Activated naive CD8-positive, alpha-beta T cell treated with anti-CD3 and anti-CD28 coated beads for 36 hours (primary cell): ENCODE measurements around the gene PRR33. TPM values are rescaled to one million over a fixed set of nuclear protein-coding genes. Genes with fewer than 3 reads are reported as not detected.

Experiments
- DNase-seq: peaks from one replicate; pipeline ENCODE4 v3.0.0; 2021
- H3K27ac Mint-ChIP-seq: one replicate; pipeline ENCODE4 v1.8.0; 2022; ENCODE audit warnings: mild to moderate bottlenecking, moderate library complexity, mixed read lengths
- H3K27me3 Mint-ChIP-seq: one replicate; pipeline ENCODE4 v1.8.0; 2022; ENCODE audit warnings: mild to moderate bottlenecking, mixed read lengths
- H3K36me3 Mint-ChIP-seq: one replicate; pipeline ENCODE4 v1.8.0; 2021; ENCODE audit warnings: mild to moderate bottlenecking, mixed read lengths
- H3K4me1 Mint-ChIP-seq: one replicate; pipeline ENCODE4 v1.8.0; 2021; ENCODE audit warnings: mixed read lengths
- H3K4me3 Mint-ChIP-seq: one replicate; pipeline ENCODE4 v1.8.0; 2022; ENCODE audit warnings: mild to moderate bottlenecking, moderate library complexity, mixed read lengths
- H3K9me3 Mint-ChIP-seq: one replicate; pipeline ENCODE4 v1.8.0; 2022; ENCODE audit warnings: mixed read lengths
- total RNA-seq, 2 experiments: library from RNA; stranded (reverse); gene quantifications; one replicate each; pipeline ENCODE4 v1.2.3, GENCODE V29; 2021

The PRR33 gene
- total RNA-seq, 2 experiments from 2014 or later = 0.20 to 0.31 TPM

DNA sequence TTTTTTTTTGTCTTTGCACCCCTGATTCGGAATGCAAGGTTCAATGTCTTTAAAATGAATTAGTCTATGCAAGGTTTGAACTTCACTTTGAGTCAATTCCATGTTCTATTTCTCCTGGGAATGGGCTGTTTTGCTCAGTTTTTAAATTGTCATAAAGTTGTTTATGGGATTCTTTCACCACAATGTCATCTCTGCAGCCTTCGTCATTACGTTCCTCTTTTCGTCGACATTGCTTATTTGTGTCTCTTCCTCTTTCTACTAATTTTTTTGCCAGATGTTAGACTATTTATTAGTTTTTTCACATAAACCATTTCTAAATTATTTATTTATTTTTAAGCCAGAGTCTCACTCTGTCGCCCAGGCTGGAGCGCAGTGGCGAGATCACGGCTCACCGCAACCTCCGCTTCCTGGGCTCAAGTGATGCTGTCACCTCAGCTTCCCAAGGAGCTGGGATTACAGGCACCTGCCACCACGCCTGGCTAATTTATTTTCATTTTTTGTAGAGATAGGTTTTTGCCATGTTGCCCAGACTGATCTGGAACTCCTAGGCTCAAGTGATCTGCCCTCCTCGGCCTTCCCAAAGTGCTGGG lies 20.7 kb upstream of the PRR33 start:
- Mint-ChIP-seq H3K4me3 (no peak overlapping the region), H3K27ac (no peak overlapping the region), H3K4me1 (peaks cover 7% of the 10 kb centered on the region), H3K36me3 (peaks cover 2% of the 10 kb centered on the region), H3K27me3 (no peaks in the 10 kb centered on the region), H3K9me3 (peaks cover 2% of the 10 kb centered on the region)
- no peak for DNase-seq

GRCh38 chr11:1909524-1909923 lies 17.8 kb upstream of the PRR33 start:
- H3K36me3 Mint-ChIP-seq = no peaks in the 10 kb centered on the region
- H3K9me3 Mint-ChIP-seq = no peaks in the 10 kb centered on the region
- no peaks in the 10 kb centered on the region for H3K4me1 Mint-ChIP-seq
- no peaks in the 10 kb centered on the region for H3K27me3 Mint-ChIP-seq
- no peak overlapping the region for H3K4me3 Mint-ChIP-seq
- DNase-seq = no peak
- H3K27ac Mint-ChIP-seq = no peak overlapping the region

DNA sequence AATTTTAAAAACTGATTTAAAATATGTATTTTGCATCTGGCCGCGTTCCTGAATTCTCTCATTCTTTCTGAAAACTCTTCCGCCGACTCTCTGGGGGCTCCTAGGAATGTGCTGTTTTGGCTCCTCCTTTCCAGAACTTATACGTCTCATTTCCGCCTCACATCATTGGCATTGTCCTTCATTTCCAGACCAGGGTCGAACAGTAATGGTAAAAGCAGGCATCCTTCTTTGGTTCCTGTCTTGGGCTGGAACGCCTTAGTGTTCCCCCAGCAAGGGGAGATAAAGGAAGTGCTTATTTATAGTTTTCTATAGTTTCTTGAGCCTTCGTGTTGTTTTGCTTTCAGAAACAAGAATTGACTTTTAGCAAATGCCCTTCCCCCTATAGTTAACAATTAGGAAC lies 16.9 kb upstream of the PRR33 start:
- no peaks in the 10 kb centered on the region for H3K9me3 Mint-ChIP-seq
- H3K4me3 Mint-ChIP-seq = no peak overlapping the region
- DNase-seq = no peak
- H3K27ac Mint-ChIP-seq = no peak overlapping the region
- H3K36me3 Mint-ChIP-seq = no peaks in the 10 kb centered on the region
- H3K4me1 Mint-ChIP-seq = no peaks in the 10 kb centered on the region
- H3K27me3 Mint-ChIP-seq = no peaks in the 10 kb centered on the region

- H3K27me3 Mint-ChIP-seq = no peaks in the 10 kb centered on the region
- H3K9me3 Mint-ChIP-seq = no peaks in the 10 kb centered on the region
These were observed 15.1 kb upstream of the PRR33 start for GRCh38 chr11:1906611-1907423.

DNA sequence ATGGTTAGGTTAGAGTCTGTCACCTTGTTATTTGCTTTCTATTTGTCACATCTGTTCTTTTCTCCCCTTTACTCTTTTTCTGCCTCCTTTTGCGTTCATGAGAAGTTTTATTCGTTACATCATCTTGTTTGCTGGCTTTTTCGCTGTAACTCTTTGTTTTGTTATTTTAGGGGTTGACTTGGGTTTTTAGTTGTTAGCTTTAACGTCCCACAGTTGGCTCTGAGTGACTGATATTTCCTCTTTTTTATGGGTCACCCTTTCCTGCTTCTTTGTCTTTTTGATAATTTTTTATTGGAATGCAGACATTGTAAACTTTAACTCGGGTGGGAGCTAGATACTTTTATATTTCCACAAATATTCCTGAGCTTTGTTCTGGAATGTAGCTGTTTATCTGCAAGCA lies 14.5 kb upstream of the PRR33 start:
- no peak overlapping the region for H3K4me3 Mint-ChIP-seq
- H3K27me3 Mint-ChIP-seq = no peaks in the 10 kb centered on the region
- H3K4me1 Mint-ChIP-seq = no peaks in the 10 kb centered on the region
- no peaks in the 10 kb centered on the region for H3K36me3 Mint-ChIP-seq
- H3K27ac Mint-ChIP-seq = no peak overlapping the region
- H3K9me3 Mint-ChIP-seq = no peaks in the 10 kb centered on the region
- DNase-seq = no peak

More at GRCh38 chr11:1906611-1907423, 15.1 kb upstream of the PRR33 start:
- H3K4me3 Mint-ChIP-seq = no peak overlapping the region
- no peak overlapping the region for H3K27ac Mint-ChIP-seq
- DNase-seq = no peak
- H3K36me3 Mint-ChIP-seq = no peaks in the 10 kb centered on the region
- no peaks in the 10 kb centered on the region for H3K4me1 Mint-ChIP-seq

- DNase-seq = no peak
- no peak overlapping the region for H3K4me3 Mint-ChIP-seq
- peaks cover 3% of the 10 kb centered on the region for H3K4me1 Mint-ChIP-seq
- no peaks in the 10 kb centered on the region for H3K9me3 Mint-ChIP-seq
- no peaks in the 10 kb centered on the region for H3K36me3 Mint-ChIP-seq
- H3K27ac Mint-ChIP-seq = no peak overlapping the region
- peaks cover 12% of the 10 kb centered on the region for H3K27me3 Mint-ChIP-seq
These were observed 8.0 kb upstream of the PRR33 start for GRCh38 chr11:1899686-1900085.

DNA sequence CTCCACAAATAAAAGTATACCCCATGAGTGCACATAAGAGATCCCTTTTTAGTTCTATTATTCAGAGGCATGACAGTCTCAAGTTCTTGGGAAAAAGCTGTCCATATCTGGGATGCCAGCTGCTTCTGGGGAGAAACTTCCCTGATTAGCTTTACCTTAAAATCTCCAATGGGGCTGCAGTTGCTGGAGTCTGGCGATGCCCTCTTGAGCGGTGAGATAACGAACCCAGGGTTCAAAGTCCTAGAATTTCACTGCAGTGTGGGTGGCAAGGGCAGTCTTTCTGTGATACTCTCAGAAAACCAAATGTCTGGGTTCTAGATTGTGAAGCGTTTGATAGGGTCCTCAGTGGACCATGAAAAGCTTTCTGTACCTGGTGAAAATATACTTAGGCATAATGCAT lies 7.4 kb upstream of the PRR33 start:
- no peak for DNase-seq
- no peaks in the 10 kb centered on the region for H3K36me3 Mint-ChIP-seq
- peaks cover 3% of the 10 kb centered on the region for H3K4me1 Mint-ChIP-seq
- no peak overlapping the region for H3K4me3 Mint-ChIP-seq
- H3K9me3 Mint-ChIP-seq = no peaks in the 10 kb centered on the region
- H3K27me3 Mint-ChIP-seq = peaks cover 12% of the 10 kb centered on the region
- no peak overlapping the region for H3K27ac Mint-ChIP-seq

GRCh38 chr11:1896923-1897322 lies 5.2 kb upstream of the PRR33 start:
- no peaks in the 10 kb centered on the region for H3K9me3 Mint-ChIP-seq
- peaks cover 12% of the 10 kb centered on the region for H3K27me3 Mint-ChIP-seq
- no peak for DNase-seq
- no peak overlapping the region for H3K27ac Mint-ChIP-seq
- peaks cover 14% of the 10 kb centered on the region for H3K4me1 Mint-ChIP-seq
- H3K36me3 Mint-ChIP-seq = peaks cover 16% of the 10 kb centered on the region
- H3K4me3 Mint-ChIP-seq = no peak overlapping the region

- Mint-ChIP-seq H3K27me3 (peaks cover 12% of the 10 kb centered on the region), H3K36me3 (peaks cover 17% of the 10 kb centered on the region), H3K4me1 (peaks cover 15% of the 10 kb centered on the region), H3K27ac (no peak overlapping the region), H3K4me3 (no peak overlapping the region), H3K9me3 (no peaks in the 10 kb centered on the region)
- no peak for DNase-seq
These were observed 4.8 kb upstream of the PRR33 start for GRCh38 chr11:1896468-1896867.

- H3K36me3 Mint-ChIP-seq = peaks cover 17% of the 10 kb centered on the region
- H3K27me3 Mint-ChIP-seq = peaks cover 12% of the 10 kb centered on the region
- H3K4me3 Mint-ChIP-seq = no peak overlapping the region
- H3K27ac Mint-ChIP-seq = no peak overlapping the region
- no peaks in the 10 kb centered on the region for H3K9me3 Mint-ChIP-seq
- DNase-seq = no peak
- H3K4me1 Mint-ChIP-seq = peaks cover 19% of the 10 kb centered on the region
These were observed 3.1 kb upstream of the PRR33 start for GRCh38 chr11:1894759-1895158.

- no peaks in the 10 kb centered on the region for H3K9me3 Mint-ChIP-seq
- peaks cover 21% of the 10 kb centered on the region for H3K4me1 Mint-ChIP-seq
- H3K36me3 Mint-ChIP-seq = peaks cover 20% of the 10 kb centered on the region
- H3K4me3 Mint-ChIP-seq = peak overlapping the region; percentile 7
- peaks cover 12% of the 10 kb centered on the region for H3K27me3 Mint-ChIP-seq
- DNase-seq = no peak
- peak overlapping the region; percentile 43 for H3K27ac Mint-ChIP-seq
These were observed 2.1 kb upstream of the PRR33 start for GRCh38 chr11:1893581-1894359.

DNA sequence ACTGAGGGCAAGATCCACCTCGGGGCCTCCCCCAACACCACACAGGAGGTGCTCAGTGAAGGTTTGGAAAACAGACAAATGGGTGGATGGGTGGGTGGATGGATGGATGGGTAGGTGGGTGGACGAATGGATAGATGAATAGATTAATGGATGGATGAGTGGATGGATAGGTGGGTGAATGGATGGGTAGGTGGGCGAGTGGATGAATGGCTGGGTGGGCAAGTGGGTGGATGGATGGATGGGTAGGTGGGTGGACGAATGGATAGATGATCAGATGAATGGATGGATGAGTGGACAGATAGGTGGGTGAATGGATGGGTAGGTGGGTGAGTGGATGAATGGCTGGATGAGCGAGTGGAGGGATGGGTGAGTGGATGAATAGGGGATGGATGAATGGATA lies 863 bp upstream of the PRR33 start:
- Mint-ChIP-seq H3K9me3 (no peaks in the 10 kb centered on the region), H3K36me3 (peaks cover 21% of the 10 kb centered on the region), H3K27me3 (peaks cover 7% of the 10 kb centered on the region), H3K4me3 (peak overlapping the region; percentile 81), H3K27ac (no peak overlapping the region), H3K4me1 (peaks cover 25% of the 10 kb centered on the region)
- DNase-seq = no peak

DNA sequence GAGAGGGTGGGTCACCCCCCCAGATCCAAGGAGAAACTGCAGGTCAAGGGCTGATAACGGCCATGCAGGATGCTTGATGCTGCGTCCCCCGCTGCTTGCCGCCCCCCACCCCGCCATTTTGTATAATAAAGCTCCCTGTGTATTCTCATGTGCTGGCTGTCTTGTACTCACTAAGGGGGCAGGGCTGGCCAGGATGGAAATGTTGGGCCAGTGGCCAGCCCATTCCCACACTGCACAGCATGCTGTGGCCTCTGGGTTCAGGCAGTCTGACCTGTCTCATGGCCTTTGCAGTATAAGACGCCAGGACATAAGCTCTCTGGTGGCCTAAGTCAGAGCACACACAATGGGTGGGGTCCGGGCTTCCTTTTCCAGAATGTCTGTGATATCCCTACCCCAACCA lies 421 bp upstream of the PRR33 start:
- Mint-ChIP-seq H3K4me3 (peak overlapping the region; percentile 81), H3K27me3 (peaks cover 5% of the 10 kb centered on the region), H3K4me1 (peaks cover 25% of the 10 kb centered on the region), H3K36me3 (peaks cover 21% of the 10 kb centered on the region), H3K9me3 (no peaks in the 10 kb centered on the region), H3K27ac (peak overlapping the region; percentile 53)
- no peak for DNase-seq

- Mint-ChIP-seq H3K27me3 (no peaks in the 10 kb centered on the region), H3K27ac (peak overlapping the region; percentile 82), H3K36me3 (peaks cover 21% of the 10 kb centered on the region), H3K4me1 (peaks cover 22% of the 10 kb centered on the region), H3K9me3 (no peaks in the 10 kb centered on the region), H3K4me3 (peak overlapping the region; percentile 81)
- DNase-seq = peak; percentile 40
These were observed 552 bp downstream of the PRR33 start for GRCh38 chr11:1890856-1891830.
